PC-9 (cell line): ENCODE measurements around the gene M6PR. TPM values are rescaled to one million over a fixed set of nuclear protein-coding genes. Genes with fewer than 3 reads are reported as not detected.

Source experiments
- BruUV-seq: library from RNA; stranded (reverse); fragments of 400-500 nt; replicated peaks from 2 replicates; lab custom pipeline; 2021; lab: Mats Ljungman, UMichigan
- CTCF ChIA-PET: fragments of 300-600 bp; sonication (Branson Sonifier 250); formaldehyde crosslinking; loops from one replicate; lab custom pipeline; 2022; ENCODE audit warnings: antibody characterized with exemption; lab: Charles Lee
- POLR2A ChIA-PET: fragments of 300-600 bp; sonication (Branson Sonifier 250); formaldehyde crosslinking; loops from one replicate; lab custom pipeline; 2022; ENCODE audit warnings: antibody characterized with exemption; ENCODE audit not compliant: unreplicated experiment; lab: Charles Lee
- DNase-seq, 2 experiments: peaks; one replicate each; pipeline versions ENCODE4 v3.0.0 to v3.0.0-alpha.2; 2015 to 2022; ENCODE audit warnings: mixed read lengths in 1 of 2
- H2AFZ ChIP-seq: fragments of 200-600 bp; sonication (generic); 2 replicates; pipeline ENCODE4 v1.8.1; 2017; ENCODE audit warnings: antibody characterized with exemption
- H3F3A ChIP-seq: fragments of 200-600 bp; sonication (generic); 2 replicates; pipeline ENCODE4 v1.8.1; 2017; ENCODE audit warnings: antibody characterized with exemption, mild to moderate bottlenecking, low read depth; ENCODE audit not compliant: insufficient read depth
- H3K27ac ChIP-seq: fragments of 200-600 bp; sonication (generic); 2 replicates; pipeline ENCODE4 v1.6.1; 2016; ENCODE audit warnings: mixed run types
- H3K27me3 ChIP-seq: fragments of 200-600 bp; sonication (generic); 2 replicates; pipeline ENCODE4 v1.6.1; 2016; ENCODE audit warnings: low read depth, mixed run types; ENCODE audit not compliant: insufficient read depth
- H3K36me3 ChIP-seq: fragments of 200-600 bp; sonication (generic); 2 replicates; pipeline ENCODE4 v1.6.1; 2016; ENCODE audit warnings: low read depth, mixed run types
- H3K4me1 ChIP-seq: fragments of 200-600 bp; sonication (generic); replicated peaks from 2 replicates; pipeline ENCODE4 v1.6.1; 2016; ENCODE audit warnings: mixed run types; ENCODE audit not compliant: insufficient read depth
- H3K4me2 ChIP-seq: fragments of 200-600 bp; sonication (generic); 2 replicates; pipeline ENCODE4 v1.6.1; 2017; ENCODE audit warnings: mixed run types
- H3K4me3 ChIP-seq: fragments of 200-600 bp; sonication (generic); 2 replicates; pipeline ENCODE4 v1.6.1; 2016; ENCODE audit warnings: mixed run types
- H3K79me2 ChIP-seq: fragments of 200-600 bp; sonication (generic); 2 replicates; pipeline ENCODE4 v1.6.1; 2017; ENCODE audit warnings: low read depth, mixed run types
- H3K9me2 ChIP-seq: fragments of 200-600 bp; sonication (generic); 2 replicates; pipeline ENCODE4 v1.8.1; 2017; ENCODE audit warnings: mild to moderate bottlenecking; ENCODE audit not compliant: insufficient read depth
- H3K9me3 ChIP-seq: fragments of 200-600 bp; sonication (generic); 2 replicates; pipeline ENCODE4 v1.8.1; 2016; ENCODE audit warnings: low read depth; ENCODE audit not compliant: insufficient read depth
- H4K20me1 ChIP-seq: fragments of 200-600 bp; sonication (generic); 2 replicates; pipeline ENCODE4 v1.8.1; 2017; ENCODE audit not compliant: insufficient read depth
- CTCF ChIP-seq: fragments of 200-600 bp; sonication (generic); conservative IDR thresholded peaks from 2 replicates; pipeline ENCODE4 v1.6.1; 2017; ENCODE audit warnings: mixed run types, antibody characterized with exemption, mild to moderate bottlenecking, moderate library complexity
- EZH2 ChIP-seq: fragments of 200-600 bp; sonication (generic); IDR thresholded peaks from 2 replicates; pipeline ENCODE4 v1.8.0; 2017; ENCODE audit warnings: antibody characterized with exemption, low read depth
- intact Hi-C: fragments of 100-400 bp; cut with micrococcal nuclease; formaldehyde crosslinking; loops from one replicate; pipeline ENCODE4 v1.10.0; 2022; ENCODE audit not compliant: unreplicated experiment
- total RNA-seq: library from RNA; stranded (reverse); gene quantifications from 2 replicates; pipeline ENCODE4 v1.2.3, GENCODE V29; 2021

M6PR gene
- total RNA-seq, 1 experiment from 2014 or later: 237 TPM

GRCh38 chr12:8993827-8994226 lies 44.4 kb upstream of the M6PR start:
- no TSS peak for BruUV-seq
- CTCF ChIA-PET: no interaction called here

GRCh38 chr12:8991371-8992345 lies 42.2 kb upstream of the M6PR start:
- POLR2A ChIA-PET: interaction anchor here (0.5 to 0.6 kb wide), 2 partner anchors 42 kb away, joined by 6 to 11 read pairs; no protein-coding TSS in a partner anchor
- Histone ChIP-seq H3K9me2 (no peaks in the 10 kb centered on the region), H3K4me2 (0 out of 2 replicates have a peak overlapping the region, but pooled peaks have one; percentile 0), H3K4me3 (no peak overlapping the region), H2AFZ (no peak overlapping the region), H3K4me1 (0 out of 2 replicates have a peak, but pooled peaks cover 3% of the 10 kb centered on the region), H3K9me3 (no peaks in the 10 kb centered on the region), H3K27me3 (no peaks in the 10 kb centered on the region), H3F3A (no peaks in the 10 kb centered on the region), H4K20me1 (no peaks in the 10 kb centered on the region), H3K36me3 (no peaks in the 10 kb centered on the region), H3K27ac (no peak overlapping the region), H3K79me2 (no peaks in the 10 kb centered on the region)
- no TSS peak for BruUV-seq
- TF ChIP-seq EZH2: no peak
- no peak for TF ChIP-seq CTCF
- intact Hi-C loops: no loop called here
- CTCF ChIA-PET: interaction anchor here (0.5 kb wide), 1 partner anchor 289 kb away, joined by 3 read pairs; no protein-coding TSS in a partner anchor
- no peak for DNase-seq

More at GRCh38 chr12:8993827-8994226, 44.4 kb upstream of the M6PR start:
- Histone ChIP-seq H3K4me2 (no peak overlapping the region), H3K9me2 (no peaks in the 10 kb centered on the region), H3K4me3 (no peak overlapping the region), H4K20me1 (no peaks in the 10 kb centered on the region), H2AFZ (no peak overlapping the region), H3K27ac (no peak overlapping the region), H3F3A (no peaks in the 10 kb centered on the region), H3K36me3 (no peaks in the 10 kb centered on the region), H3K4me1 (0 out of 2 replicates have a peak, but pooled peaks cover 3% of the 10 kb centered on the region), H3K9me3 (no peaks in the 10 kb centered on the region), H3K79me2 (no peaks in the 10 kb centered on the region), H3K27me3 (no peaks in the 10 kb centered on the region)
- TF ChIP-seq EZH2: no peak
- no peak for TF ChIP-seq CTCF
- intact Hi-C loops: no loop called here
- POLR2A ChIA-PET: no interaction called here
- DNase-seq: no peak

GRCh38 chr12:8989413-8989812 lies 40.0 kb upstream of the M6PR start, which contains the start of gene KLRG1:
TSS of gene KLRG1 (plus strand) at chr12:8989546. CDS start at chr12:8989636, 90 bp downstream.
- intact Hi-C loops: no loop called here
- DNase-seq: no peak
- POLR2A ChIA-PET: no interaction called here
- TF ChIP-seq CTCF: no peak
- TF ChIP-seq EZH2: no peak
- H3K79me2 ChIP-seq: no peaks in the 10 kb centered on the region
- no peaks in the 10 kb centered on the region for H3K36me3 ChIP-seq
- 0 out of 2 replicates have a peak, but pooled peaks cover 3% of the 10 kb centered on the region for H3K4me1 ChIP-seq
- no peak within 1 kb of the TSS for H3K27ac ChIP-seq
- no peak within 1 kb of the TSS for H3K4me3 ChIP-seq
- no peak within 1 kb of the TSS for H2AFZ ChIP-seq
- no peaks in the 10 kb centered on the region for H3F3A ChIP-seq
- no peaks in the 10 kb centered on the region; the same call in 1 of the 2 replicates for H3K9me3 ChIP-seq
- H3K9me2 ChIP-seq: no peaks in the 10 kb centered on the region
- no peak within 1 kb of the TSS for H3K4me2 ChIP-seq
- no peaks in the 10 kb centered on the region for H4K20me1 ChIP-seq
- BruUV-seq: no TSS peak
- no peaks in the 10 kb centered on the region for H3K27me3 ChIP-seq
- CTCF ChIA-PET: no interaction called here
